GM18861 (cell line): Measurements from ENCODE around the gene H2BK1.

Experiments
- ATAC-seq: cut with Tn5 transposase; IDR thresholded peaks from one replicate; pipeline ENCODE4 v1.9.1; 2021; ENCODE audit not compliant: unreplicated experiment

Gene H2BK1

GRCh38 chr7:151179946-151180345 is 30.3 kb downstream of the H2BK1 start:
- no peak for ATAC-seq

GRCh38 chr7:151179287-151179860 is 30.9 kb downstream of the H2BK1 start:
- ATAC-seq, result no peak

GRCh38 chr7:151178831-151179230 is 31.5 kb downstream of the H2BK1 start:
- ATAC-seq, result no peak

GRCh38 chr7:151178236-151178635 is 32.1 kb downstream of the H2BK1 start:
- no peak for ATAC-seq

GRCh38 chr7:151177310-151177709 is 33.0 kb downstream of the H2BK1 start:
- no peak for ATAC-seq

GRCh38 chr7:151176401-151176800 is 33.9 kb downstream of the H2BK1 start:
- no peak for ATAC-seq

GRCh38 chr7:151175793-151176311 is 34.4 kb downstream of the H2BK1 start:
- no peak for ATAC-seq

- ATAC-seq, result no peak
Measured at GRCh38 chr7:151175047-151175792, 35.1 kb downstream of the H2BK1 start.

GRCh38 chr7:151174246-151175046 is 35.8 kb downstream of the H2BK1 start:
- no peak for ATAC-seq

GRCh38 chr7:151173386-151174245 is 36.7 kb downstream of the H2BK1 start:
- no peak for ATAC-seq

- ATAC-seq, result peak; percentile 55
Measured at GRCh38 chr7:151172273-151173141, 37.8 kb downstream of the H2BK1 start.

- no peak for ATAC-seq
Measured at GRCh38 chr7:151168787-151169162, 41.5 kb downstream of the H2BK1 start.

GRCh38 chr7:151168003-151168786 is 42.1 kb downstream of the H2BK1 start:
- no peak for ATAC-seq

- ATAC-seq, result no peak
Measured at GRCh38 chr7:151167197-151167961, 42.9 kb downstream of the H2BK1 start, which contains the start of gene GBX1. Gene GBX1, minus strand, starts transcription at chr7:151167694. Its CDS starts 146 bp downstream, at chr7:151167548.

- ATAC-seq, result no peak
Measured at GRCh38 chr7:151166629-151167196, 43.6 kb downstream of the H2BK1 start.

- no peak for ATAC-seq
Measured at GRCh38 chr7:151161757-151162156, 48.5 kb downstream of the H2BK1 start.
